HG02852 (cell line): ENCODE measurements around the gene USF3.

Source experiments
- ATAC-seq: cut with Tn5 transposase; IDR thresholded peaks from one replicate; pipeline ENCODE4 v1.9.1; 2021; ENCODE audit warnings: mild to moderate bottlenecking, moderate library complexity; ENCODE audit not compliant: unreplicated experiment

Gene USF3

DNA sequence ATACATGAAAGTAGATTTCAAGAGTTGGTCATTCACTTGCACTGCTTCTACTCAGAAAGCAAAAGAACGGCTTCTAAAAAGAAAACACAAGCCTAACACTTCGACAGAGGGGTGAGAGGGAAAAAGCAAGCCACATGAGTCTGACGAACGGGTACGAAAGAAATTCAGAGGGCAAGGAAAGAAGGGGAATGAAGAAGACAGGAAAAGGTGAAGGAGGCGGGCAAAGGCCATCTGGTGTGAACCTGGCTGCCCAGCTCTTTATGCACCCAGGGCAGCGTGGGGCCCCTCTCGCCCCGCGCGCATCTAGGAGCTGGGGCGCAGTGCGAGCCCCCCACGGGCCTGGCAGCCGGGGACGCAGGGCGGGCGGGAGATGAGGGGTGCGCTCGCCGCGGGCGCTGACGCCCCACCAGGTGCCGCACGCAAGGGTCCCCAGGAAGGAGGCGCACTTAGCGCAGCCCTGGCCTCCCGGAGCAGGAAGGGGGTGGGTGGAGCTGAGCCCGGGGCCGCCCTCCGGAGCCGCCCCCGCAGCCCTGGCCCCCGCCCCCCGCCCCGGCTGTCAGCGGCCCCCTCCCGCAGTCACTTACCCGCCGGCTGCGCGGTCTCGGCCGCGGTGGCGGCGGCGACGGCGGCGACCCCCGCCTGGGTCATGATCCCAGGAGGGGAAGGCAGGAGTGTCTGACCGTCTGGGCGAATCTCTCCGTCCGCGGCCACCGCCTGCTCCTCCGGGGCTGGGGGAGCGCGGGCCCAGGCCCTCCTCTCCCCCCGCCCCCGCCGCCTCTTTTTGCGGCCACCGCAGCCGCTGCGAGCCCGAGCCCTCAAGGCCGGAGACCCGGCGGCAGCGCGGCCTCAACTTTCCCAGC is at the start of gene USF3:
Gene USF3 (minus strand): TSS at position 857 of the 860 bp plus-strand sequence. CDS start 21,764 bp downstream, outside the sequence.
- peak; percentile 60 for ATAC-seq

DNA sequence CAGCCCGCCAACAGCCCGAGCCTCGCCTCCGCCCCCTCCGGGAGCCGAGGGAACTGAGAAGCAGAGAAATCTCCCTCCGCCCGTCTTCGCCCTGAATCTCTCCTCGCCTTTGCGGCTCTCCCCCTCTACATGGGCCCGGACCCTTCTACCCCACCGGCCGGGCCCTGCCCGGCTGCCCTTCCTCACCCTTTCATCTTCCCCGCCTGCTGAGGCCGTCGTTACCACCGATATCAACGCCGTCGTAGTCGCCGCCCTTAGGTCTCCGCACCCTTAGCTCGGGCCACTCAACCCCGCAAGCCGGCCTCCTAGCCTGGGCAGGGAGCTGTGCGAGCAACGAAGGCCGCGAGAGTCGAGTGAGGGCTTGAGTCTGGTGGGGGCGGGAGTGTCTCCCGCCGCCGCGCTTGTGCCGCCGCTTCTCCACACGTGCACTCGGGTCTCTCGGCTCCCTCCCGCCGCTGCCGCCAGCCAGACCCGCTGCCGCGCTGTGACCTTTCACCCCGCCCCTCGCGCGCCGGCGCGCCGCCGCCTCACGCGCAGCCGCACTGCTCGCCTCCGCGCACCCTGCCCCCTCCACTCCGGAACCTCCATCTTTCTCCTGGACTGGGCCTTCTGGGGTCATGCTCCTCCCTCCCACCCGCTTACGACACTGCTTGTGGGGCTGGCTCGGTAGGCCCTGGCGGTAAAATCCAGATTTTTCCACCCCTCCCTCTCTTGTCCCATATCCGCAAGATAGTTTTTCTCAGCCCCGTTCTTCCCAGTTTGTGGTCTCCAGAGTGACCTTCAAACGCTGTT is 49.5 kb upstream of the USF3 start, which contains the start of gene NAA50:
Gene NAA50 (minus strand): TSS at position 494 of the 792 bp plus-strand sequence. CDS start 300 bp downstream, at position 194.
- peak; percentile 50 for ATAC-seq

- peak; percentile 45 for ATAC-seq
These were observed 48.7 kb upstream of the USF3 start for GRCh38 chr3:113744941-113745755.

DNA sequence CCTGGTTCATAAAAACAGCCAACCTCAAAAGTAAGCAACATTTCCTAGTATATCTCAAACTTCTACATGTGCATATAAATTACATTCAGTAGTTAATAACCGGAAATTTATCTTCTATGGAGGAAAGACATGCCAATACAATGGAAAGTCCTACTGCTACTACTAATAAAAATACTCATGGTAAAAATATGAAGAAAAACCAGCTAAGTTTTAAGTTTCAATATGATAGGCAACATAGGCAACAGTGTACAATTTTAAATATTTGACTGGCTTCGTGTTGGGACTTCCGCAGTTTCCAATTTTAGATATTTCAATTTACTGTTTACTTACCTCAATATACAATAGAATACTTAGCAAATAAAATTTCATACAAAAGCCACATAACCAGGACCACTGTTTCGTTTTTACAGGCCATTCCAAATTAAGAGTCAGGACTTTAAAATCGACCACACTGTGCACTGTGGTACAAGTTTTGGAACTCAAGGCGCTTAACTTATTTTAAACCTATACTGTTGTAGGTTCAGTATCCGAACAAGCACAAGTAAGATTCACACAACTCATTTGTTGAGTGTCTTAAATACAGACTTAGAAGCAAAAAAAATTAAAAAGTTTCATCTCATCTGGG is 46.7 kb upstream of the USF3 start:
- no peak for ATAC-seq

GRCh38 chr3:113741620-113742019 is 45.2 kb upstream of the USF3 start:
- ATAC-seq, result no peak

- no peak for ATAC-seq
These were observed 44.6 kb upstream of the USF3 start for GRCh38 chr3:113741086-113741485.

DNA sequence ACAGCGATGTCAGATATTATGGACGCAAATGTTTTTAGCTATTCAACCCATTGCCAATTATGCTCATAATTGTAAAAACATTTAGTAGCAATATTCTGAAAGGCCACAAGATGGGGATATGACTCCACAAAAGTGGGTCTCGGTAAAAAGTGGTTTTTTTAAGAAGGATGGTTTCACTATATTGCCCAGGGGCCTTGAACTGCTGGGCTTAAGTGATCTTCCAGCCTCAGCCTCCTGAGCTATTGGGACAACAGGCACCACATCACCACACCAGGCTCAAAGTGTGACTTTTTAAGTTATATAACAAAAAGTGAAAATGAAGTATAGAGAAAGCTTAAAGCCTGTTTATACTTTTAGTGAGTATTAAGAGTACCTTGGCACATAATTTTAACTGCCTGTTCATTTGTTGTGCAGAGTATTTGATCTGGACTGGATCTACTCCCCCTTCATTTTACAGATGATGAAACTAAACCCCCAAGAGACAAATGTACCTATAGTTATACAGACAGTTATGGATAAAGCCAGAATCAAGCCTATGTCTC is 40.2 kb upstream of the USF3 start:
- ATAC-seq, result peak; percentile 68

GRCh38 chr3:113731694-113732093 is 35.3 kb upstream of the USF3 start:
- no peak for ATAC-seq

DNA sequence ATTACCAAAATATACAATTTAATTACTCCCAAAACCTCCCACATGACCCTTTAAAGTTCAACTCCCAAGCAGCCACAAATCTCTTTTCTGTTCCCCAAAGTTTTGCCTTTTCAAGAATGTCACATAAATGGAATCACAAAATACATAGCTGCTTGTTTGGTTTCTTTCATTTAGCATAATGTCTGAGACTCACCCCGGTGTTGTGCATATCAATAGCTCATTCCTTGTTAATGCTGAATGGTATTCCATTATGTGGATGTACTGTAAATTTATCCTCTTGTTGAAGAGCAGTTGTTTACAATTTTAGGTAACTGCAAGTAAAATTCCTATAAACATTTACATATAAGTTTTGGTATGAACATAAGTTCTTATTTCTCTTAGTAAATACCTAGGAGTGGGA is 34.1 kb upstream of the USF3 start:
- ATAC-seq, result no peak

GRCh38 chr3:113728661-113729060 is 32.2 kb upstream of the USF3 start:
- ATAC-seq, result no peak

DNA sequence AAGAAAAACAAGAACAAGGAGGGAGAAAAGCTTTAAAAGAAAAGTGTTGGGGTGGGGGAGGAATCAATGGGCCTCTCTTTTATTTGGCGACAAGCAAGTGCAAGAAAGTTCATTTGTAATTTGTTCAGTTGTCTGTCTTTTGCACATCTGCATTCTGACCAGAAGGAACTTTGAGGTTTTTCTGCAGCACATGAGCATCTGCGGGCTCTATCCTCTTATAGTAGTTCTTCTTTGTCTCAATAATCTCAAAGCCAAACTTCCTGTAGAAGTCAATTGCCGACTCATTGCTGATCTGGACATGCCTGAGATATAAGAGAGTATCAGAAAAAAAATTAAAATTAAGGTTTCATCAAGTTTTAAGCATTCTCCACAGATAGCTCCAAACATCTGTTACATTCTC is 25.2 kb upstream of the USF3 start:
- no peak for ATAC-seq

DNA sequence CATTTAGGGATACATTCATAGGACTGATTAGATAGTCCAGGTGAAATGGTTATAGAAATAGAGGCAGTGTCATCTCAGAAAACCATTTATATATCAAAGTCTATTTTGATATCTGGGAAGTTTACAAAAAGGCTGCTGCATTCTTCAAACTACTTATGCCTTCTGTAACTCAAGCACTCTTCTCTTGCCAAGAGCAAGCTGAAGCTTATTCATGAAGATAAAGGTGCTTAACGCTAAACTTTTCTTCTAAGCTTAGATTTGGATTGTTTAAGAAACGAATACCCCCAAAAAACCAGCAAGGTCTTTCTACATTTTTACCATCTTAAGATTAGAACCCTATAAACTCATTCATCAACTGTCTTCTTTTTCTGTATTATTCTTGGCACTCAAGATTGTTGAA is 23.3 kb upstream of the USF3 start:
- no peak for ATAC-seq

DNA sequence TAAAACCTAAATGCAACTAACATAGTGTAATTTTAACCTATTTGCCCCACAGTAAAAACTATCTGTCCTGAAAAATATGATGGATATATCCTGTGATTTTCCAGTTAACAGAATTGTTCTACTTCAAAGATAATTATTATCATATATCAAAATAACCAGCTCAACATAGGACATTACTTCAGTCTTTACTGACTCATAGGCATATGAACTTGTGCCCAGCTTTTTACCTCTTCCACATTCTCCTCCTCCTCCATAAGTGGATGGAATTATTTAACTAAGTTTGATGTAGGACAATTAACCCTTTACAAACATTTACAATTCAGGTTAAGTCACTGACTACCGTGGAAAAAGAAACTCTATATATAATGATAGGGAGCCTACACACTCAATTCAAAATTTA is 22.9 kb upstream of the USF3 start:
- ATAC-seq, result no peak

DNA sequence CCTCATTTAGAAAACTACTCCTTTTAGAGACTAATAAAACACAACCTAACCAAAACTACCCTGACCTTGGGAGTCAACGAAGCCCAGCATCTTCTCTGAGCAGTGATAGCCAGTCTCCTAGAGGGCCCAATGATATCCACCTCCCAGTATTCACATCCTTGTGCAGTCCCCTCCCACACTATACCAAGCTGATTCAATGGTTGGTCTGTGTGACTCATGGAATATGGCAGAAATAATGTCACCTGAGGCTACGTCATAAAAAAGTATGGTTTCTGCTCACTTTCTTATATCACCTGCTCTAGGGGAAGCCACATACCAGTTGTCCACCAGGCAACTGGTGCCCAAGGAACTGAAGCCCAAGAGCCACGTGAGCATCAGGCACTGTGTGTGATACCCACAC is 21.4 kb upstream of the USF3 start:
- no peak for ATAC-seq

DNA sequence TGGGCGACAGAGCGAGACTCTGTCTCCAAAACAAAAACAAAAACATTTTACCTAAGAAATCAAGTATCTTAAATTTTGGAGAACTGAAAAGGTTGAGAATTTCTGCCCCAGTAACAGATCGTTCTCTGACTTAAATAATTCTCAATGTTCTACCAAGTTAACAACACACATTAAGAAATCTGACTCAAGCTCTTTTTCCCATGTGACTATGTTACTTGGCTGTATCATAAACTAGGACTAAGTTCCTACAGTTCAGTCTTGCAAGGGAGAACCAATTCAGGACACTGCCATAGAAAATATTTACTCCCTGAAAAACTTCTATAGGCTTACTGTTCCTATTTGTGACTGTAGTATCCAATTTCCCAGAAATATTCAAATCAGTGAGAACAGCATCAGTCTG is 20.9 kb upstream of the USF3 start:
- ATAC-seq, result no peak

- ATAC-seq, result no peak
These were observed 18.3 kb upstream of the USF3 start for GRCh38 chr3:113714702-113715101.

GRCh38 chr3:113712129-113712528 is 15.7 kb upstream of the USF3 start:
- ATAC-seq, result no peak

DNA sequence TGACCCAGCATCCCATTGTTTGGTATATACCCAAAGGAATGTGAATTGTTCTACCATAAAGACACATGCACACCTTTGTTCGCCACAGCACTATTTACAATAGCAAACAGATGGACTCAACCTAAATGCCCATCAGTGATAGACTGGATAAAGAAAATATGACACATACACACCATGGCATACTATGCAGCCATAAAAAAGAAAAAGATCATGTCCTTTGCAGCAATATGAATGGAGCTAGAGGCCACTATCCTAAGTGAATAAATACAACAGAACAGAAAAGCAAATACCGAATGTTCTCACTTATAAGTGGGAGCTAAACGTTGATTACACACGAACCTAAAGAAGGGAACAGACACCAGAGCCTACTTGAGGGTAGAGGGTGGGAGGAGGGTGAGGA is 11.4 kb upstream of the USF3 start:
- no peak for ATAC-seq

- ATAC-seq, result no peak
These were observed 2.5 kb upstream of the USF3 start for GRCh38 chr3:113698956-113699355.

DNA sequence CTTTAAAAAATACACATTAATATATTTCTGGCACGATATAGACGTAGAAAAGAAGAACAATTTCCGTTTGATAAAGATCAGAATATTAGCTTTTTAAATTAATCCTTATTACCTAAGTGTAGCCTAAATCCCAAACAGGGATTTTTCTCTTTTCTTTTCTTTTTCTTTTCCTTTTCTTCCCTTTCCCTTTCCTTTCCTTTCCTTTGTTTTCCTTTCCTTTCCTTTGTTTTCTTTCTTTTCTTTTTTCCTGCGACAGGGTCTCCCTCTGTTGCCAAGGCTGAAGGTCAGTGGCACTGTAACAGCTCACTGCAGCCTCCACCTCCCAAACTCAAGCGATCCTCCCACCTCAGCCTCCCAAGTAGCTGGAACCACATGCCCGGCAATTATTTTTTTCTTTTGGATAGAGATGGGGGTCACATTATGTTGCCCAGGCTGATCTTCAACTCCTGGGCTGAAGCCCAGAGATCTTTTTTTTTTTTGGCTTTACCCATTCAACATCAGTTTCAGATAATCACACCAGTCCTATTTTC is 1.8 kb upstream of the USF3 start:
- ATAC-seq, result no peak
